Astrocyte of the cerebellum (primary cell): ENCODE results near the gene ZNF609.

Experiments used
- DNase-seq: peaks from one replicate; pipeline ENCODE4 v3.0.0-alpha.2; 2011; ENCODE audit warnings: low read depth
- H3K4me3 ChIP-seq: 2 replicates; pipeline ENCODE4 v1.5.1; 2011; ENCODE audit warnings: mild to moderate bottlenecking, low read depth, low read length, moderate library complexity
- in situ Hi-C: cut with HindIII; loops from 2 replicates; pipeline ENCODE4 v1.10.0; 2017; ENCODE audit warnings: low sequenced_read_pairs
- TF ChIP-seq, protein P1 (sequence below): IDR thresholded peaks from 2 replicates; pipeline ENCODE4 v1.5.1; 2012; ENCODE audit warnings: low read length, low read depth, moderate library complexity, mild to moderate bottlenecking; ENCODE audit errors: missing control alignments

Gene ZNF609

DNA sequence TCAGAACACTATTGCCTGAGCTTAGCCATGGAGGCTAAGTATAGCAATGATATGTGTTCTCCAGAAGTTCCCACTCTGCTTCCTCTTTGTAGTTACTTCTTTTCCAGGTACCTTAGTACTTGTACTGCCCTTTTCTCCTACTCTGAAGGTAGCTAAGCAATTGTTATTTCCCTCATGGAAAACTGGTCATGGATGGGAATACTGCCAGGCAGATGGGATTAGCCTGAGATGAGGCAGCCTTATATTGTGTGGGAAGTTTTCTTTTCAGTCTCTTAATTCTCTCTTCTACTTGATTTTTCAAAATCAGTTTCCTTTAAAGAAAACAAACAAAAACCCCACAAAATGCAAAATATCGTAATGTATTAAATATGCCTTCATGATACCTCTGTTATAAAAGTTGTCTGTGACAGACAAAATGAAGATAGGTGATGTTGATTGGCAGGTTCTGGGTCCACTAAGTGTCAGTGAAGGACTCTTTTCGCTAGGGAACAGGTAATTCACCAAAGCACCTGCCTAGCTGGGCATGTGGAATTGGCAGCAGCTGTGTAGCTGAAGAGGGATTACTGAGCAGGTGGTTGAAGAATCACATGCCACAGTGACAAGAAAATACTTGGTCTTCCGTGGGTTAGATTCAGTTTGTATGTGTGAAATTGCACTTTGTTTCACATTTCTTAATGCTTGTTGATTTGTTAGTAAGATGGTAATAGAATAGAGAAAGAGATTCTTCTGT is 4.1 kb downstream of the ZNF609 start:
- TF ChIP-seq, protein P1, sequence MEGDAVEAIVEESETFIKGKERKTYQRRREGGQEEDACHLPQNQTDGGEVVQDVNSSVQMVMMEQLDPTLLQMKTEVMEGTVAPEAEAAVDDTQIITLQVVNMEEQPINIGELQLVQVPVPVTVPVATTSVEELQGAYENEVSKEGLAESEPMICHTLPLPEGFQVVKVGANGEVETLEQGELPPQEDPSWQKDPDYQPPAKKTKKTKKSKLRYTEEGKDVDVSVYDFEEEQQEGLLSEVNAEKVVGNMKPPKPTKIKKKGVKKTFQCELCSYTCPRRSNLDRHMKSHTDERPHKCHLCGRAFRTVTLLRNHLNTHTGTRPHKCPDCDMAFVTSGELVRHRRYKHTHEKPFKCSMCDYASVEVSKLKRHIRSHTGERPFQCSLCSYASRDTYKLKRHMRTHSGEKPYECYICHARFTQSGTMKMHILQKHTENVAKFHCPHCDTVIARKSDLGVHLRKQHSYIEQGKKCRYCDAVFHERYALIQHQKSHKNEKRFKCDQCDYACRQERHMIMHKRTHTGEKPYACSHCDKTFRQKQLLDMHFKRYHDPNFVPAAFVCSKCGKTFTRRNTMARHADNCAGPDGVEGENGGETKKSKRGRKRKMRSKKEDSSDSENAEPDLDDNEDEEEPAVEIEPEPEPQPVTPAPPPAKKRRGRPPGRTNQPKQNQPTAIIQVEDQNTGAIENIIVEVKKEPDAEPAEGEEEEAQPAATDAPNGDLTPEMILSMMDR: no peak
- H3K4me3 ChIP-seq: no peak overlapping the region
- DNase-seq: no peak
- in situ Hi-C loops: no loop called here

GRCh38 chr15:64466408-64467141 is 6.2 kb downstream of the ZNF609 start:
- DNase-seq: no peak
- TF ChIP-seq, protein P1: no peak
- in situ Hi-C loops: no loop called here

DNA sequence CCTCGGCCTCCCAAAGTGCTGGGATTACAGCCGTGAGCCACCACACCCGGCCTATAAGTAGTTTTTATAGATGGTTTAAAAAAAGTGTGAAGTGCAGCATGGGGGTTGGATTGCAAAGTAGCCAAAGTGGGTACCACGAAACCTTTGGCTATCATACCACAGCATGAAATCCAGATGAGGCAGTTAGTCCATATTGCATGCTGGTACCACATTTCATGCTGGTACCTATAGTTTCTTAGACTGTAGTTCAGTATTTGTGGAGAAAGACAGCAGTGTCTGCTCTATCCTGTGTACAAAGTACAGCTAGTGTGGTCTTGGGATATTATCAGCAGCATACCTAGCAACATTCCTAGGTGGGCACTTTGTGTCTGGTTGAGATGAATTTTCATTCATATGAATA is 11.8 kb downstream of the ZNF609 start:
- in situ Hi-C loops: no loop called here
- TF ChIP-seq, protein P1: no peak
- H3K4me3 ChIP-seq: no peak overlapping the region
- no peak for DNase-seq

More at GRCh38 chr15:64466408-64467141, 6.2 kb downstream of the ZNF609 start:
- no peak overlapping the region for H3K4me3 ChIP-seq

DNA sequence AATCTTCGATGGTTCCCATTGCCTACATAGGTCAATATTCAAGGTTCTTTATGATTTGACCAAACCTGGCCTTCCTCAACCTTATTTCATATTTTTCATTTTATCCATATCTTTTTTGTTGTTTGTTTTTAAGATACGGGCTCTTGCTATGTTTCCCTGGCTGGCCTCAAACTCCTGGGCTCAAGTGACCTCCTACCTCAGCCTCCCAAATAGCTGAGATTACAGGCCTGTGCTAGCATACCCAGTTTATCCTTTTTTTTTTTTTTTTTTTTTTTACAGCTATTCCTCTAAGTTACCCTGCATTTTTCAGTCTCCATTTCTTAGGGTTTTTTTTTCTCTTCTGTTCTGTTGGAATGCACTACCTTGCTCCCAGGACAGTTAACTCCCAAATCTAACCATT is 14.5 kb downstream of the ZNF609 start:
- in situ Hi-C loops: no loop called here
- H3K4me3 ChIP-seq: no peak overlapping the region
- TF ChIP-seq, protein P1: no peak

GRCh38 chr15:64476550-64476949 is 16.2 kb downstream of the ZNF609 start:
- H3K4me3 ChIP-seq: no peak overlapping the region
- TF ChIP-seq, protein P1: no peak
- in situ Hi-C loops: no loop called here
- no peak for DNase-seq

More for the DNA sequence above, 14.5 kb downstream of the ZNF609 start:
- DNase-seq: no peak

DNA sequence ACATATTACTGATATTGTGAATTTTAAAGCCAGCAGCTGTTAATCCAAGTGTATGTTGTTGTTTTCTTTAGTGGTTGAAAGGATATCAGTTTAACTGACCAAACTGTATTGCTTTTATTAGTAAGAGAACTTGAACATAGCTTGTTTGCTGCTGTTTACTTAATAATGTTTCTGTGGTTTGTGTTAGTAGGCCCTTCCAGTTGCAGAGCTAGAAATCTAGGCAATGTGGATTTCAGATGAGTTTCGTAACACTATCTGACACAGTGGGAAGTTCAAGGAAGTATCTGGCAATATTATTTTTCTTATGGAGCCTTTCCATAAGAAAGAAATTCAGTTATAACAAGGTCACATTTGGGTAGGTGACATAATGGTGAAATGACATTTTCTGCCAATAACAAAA is 18.5 kb downstream of the ZNF609 start:
- no peak for DNase-seq
- H3K4me3 ChIP-seq: no peak overlapping the region
- TF ChIP-seq, protein P1: no peak
- in situ Hi-C loops: no loop called here
